ENCODE measurements around the gene FGFR3.

The FGFR3 gene

GRCh38 chr4:1807332-1807777 lies 14.3 kb downstream of the FGFR3 start:
- Histone ChIP-seq H3K4me1 (ENCODE audit: control insufficient read depth in 5 of 5, insufficient read depth in 5 of 5, low read length in 5 of 5) (peaks cover 0 to 17% (median 4%) of the 10 kb centered on the region in 5 donors), H3K36me3 (ENCODE audit: control insufficient read depth in 5 of 5, insufficient read depth in 5 of 5, low read length in 5 of 5) (peaks cover 0 to 8% (median 3%) of the 10 kb centered on the region in 5 donors), H3K9ac (ENCODE audit: low read length in 5 of 5) (no peak overlapping the region), H3K9me3 (ENCODE audit: control insufficient read depth in 5 of 5, low read length in 5 of 5) (no peaks in the 10 kb centered on the region), H3K27me3 (ENCODE audit: control insufficient read depth in 5 of 5, insufficient read depth in 4 of 5, low read length in 5 of 5) (peaks cover 0 to 6% (median 4%) of the 10 kb centered on the region in 5 donors), H3K27ac (ENCODE audit: low read depth, low read length) (no peak overlapping the region), H3K4me3 (ENCODE audit: low read depth in 1 of 5, low read length in 5 of 5) (no peak overlapping the region)

GRCh38 chr4:1808396-1808795 lies 15.3 kb downstream of the FGFR3 start:
- Histone ChIP-seq H3K36me3 (ENCODE audit: control insufficient read depth in 5 of 5, insufficient read depth in 5 of 5, low read length in 5 of 5) (peaks cover 0 to 17% (median 11%) of the 10 kb centered on the region in 5 donors), H3K27me3 (ENCODE audit: control insufficient read depth in 5 of 5, insufficient read depth in 4 of 5, low read length in 5 of 5) (peaks cover 0 to 6% (median 4%) of the 10 kb centered on the region in 5 donors), H3K4me3 (ENCODE audit: low read depth in 1 of 5, low read length in 5 of 5) (no peak overlapping the region), H3K9ac (ENCODE audit: low read length in 5 of 5) (no peak overlapping the region), H3K4me1 (ENCODE audit: control insufficient read depth in 5 of 5, insufficient read depth in 5 of 5, low read length in 5 of 5) (peaks cover 0 to 22% (median 1%) of the 10 kb centered on the region in 5 donors), H3K27ac (ENCODE audit: low read depth, low read length) (no peak overlapping the region), H3K9me3 (ENCODE audit: control insufficient read depth in 5 of 5, low read length in 5 of 5) (no peaks in the 10 kb centered on the region)

GRCh38 chr4:1808851-1809753 lies 16.0 kb downstream of the FGFR3 start:
- H3K9me3 ChIP-seq (ENCODE audit: control insufficient read depth in 5 of 5, low read length in 5 of 5) = no peaks in the 10 kb centered on the region
- H3K36me3 ChIP-seq (ENCODE audit: control insufficient read depth in 5 of 5, insufficient read depth in 5 of 5, low read length in 5 of 5) = peaks cover 0 to 24% (median 17%) of the 10 kb centered on the region in 5 donors
- H3K27ac ChIP-seq (ENCODE audit: low read depth, low read length) = no peak overlapping the region
- H3K4me1 ChIP-seq (ENCODE audit: control insufficient read depth in 5 of 5, insufficient read depth in 5 of 5, low read length in 5 of 5) = peaks cover 0 to 25% (median 1%) of the 10 kb centered on the region in 5 donors
- no peak overlapping the region for H3K4me3 ChIP-seq (ENCODE audit: low read depth in 1 of 5, low read length in 5 of 5)
- H3K27me3 ChIP-seq (ENCODE audit: control insufficient read depth in 5 of 5, insufficient read depth in 4 of 5, low read length in 5 of 5) = peaks cover 0 to 6% (median 4%) of the 10 kb centered on the region in 5 donors
- H3K9ac ChIP-seq (ENCODE audit: low read length in 5 of 5) = no peak overlapping the region

GRCh38 chr4:1809754-1810502 lies 16.8 kb downstream of the FGFR3 start:
- Histone ChIP-seq H3K36me3 (ENCODE audit: control insufficient read depth in 5 of 5, insufficient read depth in 5 of 5, low read length in 5 of 5) (peaks cover 0 to 33% (median 25%) of the 10 kb centered on the region in 5 donors), H3K9me3 (ENCODE audit: control insufficient read depth in 5 of 5, low read length in 5 of 5) (no peaks in the 10 kb centered on the region), H3K4me1 (ENCODE audit: control insufficient read depth in 5 of 5, insufficient read depth in 5 of 5, low read length in 5 of 5) (peaks cover 0 to 25% (median 1%) of the 10 kb centered on the region in 5 donors), H3K27me3 (ENCODE audit: control insufficient read depth in 5 of 5, insufficient read depth in 4 of 5, low read length in 5 of 5) (peaks cover 0 to 6% (median 4%) of the 10 kb centered on the region in 5 donors), H3K4me3 (ENCODE audit: low read depth in 1 of 5, low read length in 5 of 5) (no peak overlapping the region), H3K27ac (ENCODE audit: low read depth, low read length) (no peak overlapping the region), H3K9ac (ENCODE audit: low read length in 5 of 5) (no peak overlapping the region)

GRCh38 chr4:1810765-1811164 lies 17.7 kb downstream of the FGFR3 start:
- H3K9ac ChIP-seq (ENCODE audit: low read length in 5 of 5) = no peak overlapping the region
- no peak overlapping the region for H3K4me3 ChIP-seq (ENCODE audit: low read depth in 1 of 5, low read length in 5 of 5)
- peaks cover 0 to 25% (median 1%) of the 10 kb centered on the region in 5 donors for H3K4me1 ChIP-seq (ENCODE audit: control insufficient read depth in 5 of 5, insufficient read depth in 5 of 5, low read length in 5 of 5)
- H3K9me3 ChIP-seq (ENCODE audit: control insufficient read depth in 5 of 5, low read length in 5 of 5) = no peaks in the 10 kb centered on the region
- H3K36me3 ChIP-seq (ENCODE audit: control insufficient read depth in 5 of 5, insufficient read depth in 5 of 5, low read length in 5 of 5) = peaks cover 0 to 41% (median 34%) of the 10 kb centered on the region in 5 donors
- no peak overlapping the region for H3K27ac ChIP-seq (ENCODE audit: low read depth, low read length)
- peaks cover 0 to 6% (median 4%) of the 10 kb centered on the region in 5 donors for H3K27me3 ChIP-seq (ENCODE audit: control insufficient read depth in 5 of 5, insufficient read depth in 4 of 5, low read length in 5 of 5)

- H3K36me3 ChIP-seq (ENCODE audit: control insufficient read depth in 5 of 5, insufficient read depth in 5 of 5, low read length in 5 of 5) = peaks cover 0 to 59% (median 47%) of the 10 kb centered on the region in 5 donors
- no peak overlapping the region for H3K9ac ChIP-seq (ENCODE audit: low read length in 5 of 5)
- no peak overlapping the region for H3K4me3 ChIP-seq (ENCODE audit: low read depth in 1 of 5, low read length in 5 of 5)
- peaks cover 0 to 25% (median 1%) of the 10 kb centered on the region in 5 donors for H3K4me1 ChIP-seq (ENCODE audit: control insufficient read depth in 5 of 5, insufficient read depth in 5 of 5, low read length in 5 of 5)
- H3K27ac ChIP-seq (ENCODE audit: low read depth, low read length) = no peak overlapping the region
- H3K9me3 ChIP-seq (ENCODE audit: control insufficient read depth in 5 of 5, low read length in 5 of 5) = no peaks in the 10 kb centered on the region
- no peaks in the 10 kb centered on the region for H3K27me3 ChIP-seq (ENCODE audit: control insufficient read depth in 5 of 5, insufficient read depth in 4 of 5, low read length in 5 of 5)
Measured at GRCh38 chr4:1812720-1813119, 19.6 kb downstream of the FGFR3 start.

GRCh38 chr4:1813231-1813630 lies 20.1 kb downstream of the FGFR3 start:
- H3K36me3 ChIP-seq (ENCODE audit: control insufficient read depth in 5 of 5, insufficient read depth in 5 of 5, low read length in 5 of 5) = peaks cover 0 to 64% (median 52%) of the 10 kb centered on the region in 5 donors
- no peak overlapping the region for H3K4me3 ChIP-seq (ENCODE audit: low read depth in 1 of 5, low read length in 5 of 5)
- peaks cover 0 to 25% (median 1%) of the 10 kb centered on the region in 5 donors for H3K4me1 ChIP-seq (ENCODE audit: control insufficient read depth in 5 of 5, insufficient read depth in 5 of 5, low read length in 5 of 5)
- no peaks in the 10 kb centered on the region for H3K27me3 ChIP-seq (ENCODE audit: control insufficient read depth in 5 of 5, insufficient read depth in 4 of 5, low read length in 5 of 5)
- no peak overlapping the region for H3K27ac ChIP-seq (ENCODE audit: low read depth, low read length)
- H3K9me3 ChIP-seq (ENCODE audit: control insufficient read depth in 5 of 5, low read length in 5 of 5) = no peaks in the 10 kb centered on the region
- H3K9ac ChIP-seq (ENCODE audit: low read length in 5 of 5) = peak overlapping the region in 1 of 5 donors; percentile 39

- peaks cover 0 to 71% (median 58%) of the 10 kb centered on the region in 5 donors for H3K36me3 ChIP-seq (ENCODE audit: control insufficient read depth in 5 of 5, insufficient read depth in 5 of 5, low read length in 5 of 5)
- H3K4me1 ChIP-seq (ENCODE audit: control insufficient read depth in 5 of 5, insufficient read depth in 5 of 5, low read length in 5 of 5) = peaks cover 0 to 25% (median 1%) of the 10 kb centered on the region in 5 donors
- no peak overlapping the region for H3K9ac ChIP-seq (ENCODE audit: low read length in 5 of 5)
- H3K9me3 ChIP-seq (ENCODE audit: control insufficient read depth in 5 of 5, low read length in 5 of 5) = no peaks in the 10 kb centered on the region
- H3K27me3 ChIP-seq (ENCODE audit: control insufficient read depth in 5 of 5, insufficient read depth in 4 of 5, low read length in 5 of 5) = no peaks in the 10 kb centered on the region
- H3K4me3 ChIP-seq (ENCODE audit: low read depth in 1 of 5, low read length in 5 of 5) = no peak overlapping the region
- H3K27ac ChIP-seq (ENCODE audit: low read depth, low read length) = no peak overlapping the region
Measured at GRCh38 chr4:1813915-1814314, 20.8 kb downstream of the FGFR3 start.

- Histone ChIP-seq H3K4me1 (ENCODE audit: control insufficient read depth in 5 of 5, insufficient read depth in 5 of 5, low read length in 5 of 5) (peaks cover 0 to 30% (median 5%) of the 10 kb centered on the region in 5 donors), H3K36me3 (ENCODE audit: control insufficient read depth in 5 of 5, insufficient read depth in 5 of 5, low read length in 5 of 5) (peaks cover 0 to 76% (median 63%) of the 10 kb centered on the region in 5 donors), H3K27me3 (ENCODE audit: control insufficient read depth in 5 of 5, insufficient read depth in 4 of 5, low read length in 5 of 5) (no peaks in the 10 kb centered on the region), H3K9ac (ENCODE audit: low read length in 5 of 5) (no peak overlapping the region), H3K4me3 (ENCODE audit: low read depth in 1 of 5, low read length in 5 of 5) (no peak overlapping the region), H3K9me3 (ENCODE audit: control insufficient read depth in 5 of 5, low read length in 5 of 5) (no peaks in the 10 kb centered on the region), H3K27ac (ENCODE audit: low read depth, low read length) (no peak overlapping the region)
Measured at GRCh38 chr4:1814453-1814852, 21.4 kb downstream of the FGFR3 start.

Data from subcutaneous abdominal adipose tissue (tissue), 5 donors.